ENCODE data around the gene ZNF618. TPM values are rescaled to one million over a fixed set of nuclear protein-coding genes. Genes with fewer than 3 reads are reported as not detected.

The ZNF618 gene
- total RNA-seq, 1 experiment from 2014 or later: 29.4 TPM

DNA sequence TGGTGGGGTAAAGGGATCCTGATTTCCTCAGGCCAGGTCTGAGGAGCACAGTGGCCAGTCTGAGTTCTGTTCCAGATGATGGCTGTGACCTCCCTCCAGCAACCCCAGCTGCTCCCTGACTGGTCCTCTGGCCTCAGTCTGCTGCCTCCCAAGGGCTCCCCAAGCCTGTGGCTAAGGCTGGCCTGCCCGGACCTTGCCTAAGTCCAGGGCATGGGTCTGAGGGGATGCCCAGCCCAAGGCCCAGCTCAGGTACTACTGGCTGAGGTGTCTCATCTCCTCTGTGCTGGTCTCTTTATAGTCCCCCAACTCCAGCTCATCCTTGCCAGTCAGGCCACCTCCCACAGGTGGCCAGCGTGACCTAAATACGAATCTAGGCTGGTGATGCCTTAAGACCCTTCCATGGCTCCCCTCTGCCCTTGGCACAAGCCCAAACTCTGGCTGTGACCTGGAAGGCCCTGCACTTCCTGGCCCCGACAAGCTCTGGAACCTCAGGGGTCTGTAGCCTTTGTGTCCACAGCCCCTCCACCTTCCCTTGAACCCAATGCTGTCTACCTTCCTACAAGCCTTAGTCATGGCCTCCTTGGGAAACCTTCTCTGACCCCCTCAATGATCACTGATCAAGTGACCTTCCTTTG lies 213.2 kb downstream of the ZNF618 start:
- DNase-seq (ENCODE audit: low spot score): no peak
- intact Hi-C loops (cut with micrococcal nuclease; ENCODE audit: unreplicated experiment): no loop called here
- BruUV-seq (replicated peaks): no TSS peak
- ChIA-PET CTCF (no interaction called here), POLR2A (ENCODE audit: low non-redundant PET) (no interaction called here)
- no peaks in the 10 kb centered on the region for H3K36me3 ChIP-seq (ENCODE audit: insufficient read depth, low read length, poor library complexity, severe bottlenecking)
- H3K9me3 ChIP-seq (ENCODE audit: low read depth, low read length, poor library complexity, severe bottlenecking): no peaks in the 10 kb centered on the region
- no peak overlapping the region for H3K27ac ChIP-seq (ENCODE audit: low read depth, low read length, poor library complexity, severe bottlenecking)
- no peaks in the 10 kb centered on the region for H3K4me1 ChIP-seq (ENCODE audit: insufficient read depth, low read length, poor library complexity, severe bottlenecking)
- H3K27me3 ChIP-seq (replicated peaks; ENCODE audit: insufficient read depth, low read depth, low read length, poor library complexity): no peaks in the 10 kb centered on the region
- H3K4me3 ChIP-seq (ENCODE audit: low read depth, low read length, poor library complexity, severe bottlenecking): no peak overlapping the region
- TF ChIP-seq, protein P1, sequence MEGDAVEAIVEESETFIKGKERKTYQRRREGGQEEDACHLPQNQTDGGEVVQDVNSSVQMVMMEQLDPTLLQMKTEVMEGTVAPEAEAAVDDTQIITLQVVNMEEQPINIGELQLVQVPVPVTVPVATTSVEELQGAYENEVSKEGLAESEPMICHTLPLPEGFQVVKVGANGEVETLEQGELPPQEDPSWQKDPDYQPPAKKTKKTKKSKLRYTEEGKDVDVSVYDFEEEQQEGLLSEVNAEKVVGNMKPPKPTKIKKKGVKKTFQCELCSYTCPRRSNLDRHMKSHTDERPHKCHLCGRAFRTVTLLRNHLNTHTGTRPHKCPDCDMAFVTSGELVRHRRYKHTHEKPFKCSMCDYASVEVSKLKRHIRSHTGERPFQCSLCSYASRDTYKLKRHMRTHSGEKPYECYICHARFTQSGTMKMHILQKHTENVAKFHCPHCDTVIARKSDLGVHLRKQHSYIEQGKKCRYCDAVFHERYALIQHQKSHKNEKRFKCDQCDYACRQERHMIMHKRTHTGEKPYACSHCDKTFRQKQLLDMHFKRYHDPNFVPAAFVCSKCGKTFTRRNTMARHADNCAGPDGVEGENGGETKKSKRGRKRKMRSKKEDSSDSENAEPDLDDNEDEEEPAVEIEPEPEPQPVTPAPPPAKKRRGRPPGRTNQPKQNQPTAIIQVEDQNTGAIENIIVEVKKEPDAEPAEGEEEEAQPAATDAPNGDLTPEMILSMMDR (conservative IDR thresholded peaks at IDR 0.05; ENCODE audit: low read depth, low read length): no peak
- TF ChIP-seq EZH2 (IDR thresholded peaks at IDR 0.05; ENCODE audit: borderline replicate concordance, low read depth, low read length, poor library complexity, severe bottlenecking): no peak

DNA sequence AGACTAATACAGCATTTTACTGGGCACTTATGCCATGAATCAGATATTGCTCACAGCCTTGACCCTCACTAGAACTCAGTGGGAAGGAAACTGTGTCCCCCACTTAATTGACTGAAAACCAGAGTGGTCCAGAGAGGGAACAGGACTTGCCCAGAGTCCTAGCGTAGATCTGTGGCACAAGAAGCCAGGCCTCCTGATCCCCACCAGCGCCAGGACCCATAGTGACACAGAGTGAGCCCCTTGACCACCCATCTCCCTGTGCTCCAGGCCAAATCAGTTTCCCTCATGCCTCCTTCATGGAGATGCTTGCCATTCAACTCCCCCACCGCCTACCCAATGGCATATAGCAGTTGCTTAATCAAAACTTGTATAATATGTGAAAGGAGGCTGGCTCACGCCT lies 214.7 kb downstream of the ZNF618 start:
- CTCF ChIA-PET: no interaction called here

DNA sequence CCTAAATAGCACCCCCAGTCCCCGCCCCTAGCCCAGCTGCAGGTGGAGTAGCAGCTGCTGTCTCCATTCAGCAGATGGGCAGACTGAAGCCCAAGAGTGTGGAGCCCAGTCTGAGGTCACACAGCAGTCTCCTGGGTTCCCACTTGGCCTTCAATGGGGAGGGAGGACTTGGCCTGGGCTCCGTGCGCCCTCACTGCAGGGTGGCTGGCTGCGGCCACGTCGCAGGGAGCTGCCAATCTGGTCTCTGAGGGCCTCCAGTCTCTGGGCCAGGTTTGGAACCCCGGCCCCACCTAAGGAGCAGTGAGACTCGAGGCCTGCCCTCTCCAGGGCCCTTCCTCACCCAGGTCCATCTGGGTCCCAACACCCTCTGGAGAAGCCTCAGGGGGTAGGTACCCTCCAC lies 215.6 kb downstream of the ZNF618 start:
- ChIA-PET POLR2A (ENCODE audit: low non-redundant PET) (no interaction called here), CTCF (no interaction called here)
- DNase-seq (ENCODE audit: low spot score): no peak
- no peaks in the 10 kb centered on the region for H3K27me3 ChIP-seq (replicated peaks; ENCODE audit: insufficient read depth, low read depth, low read length, poor library complexity)
- no peak overlapping the region for H3K27ac ChIP-seq (ENCODE audit: low read depth, low read length, poor library complexity, severe bottlenecking)
- H3K4me3 ChIP-seq (ENCODE audit: low read depth, low read length, poor library complexity, severe bottlenecking): no peak overlapping the region
- H3K36me3 ChIP-seq (ENCODE audit: insufficient read depth, low read length, poor library complexity, severe bottlenecking): no peaks in the 10 kb centered on the region
- intact Hi-C loops (cut with micrococcal nuclease; ENCODE audit: unreplicated experiment): no loop called here
- BruUV-seq (replicated peaks): no TSS peak
- TF ChIP-seq, protein P1 (conservative IDR thresholded peaks at IDR 0.05; ENCODE audit: low read depth, low read length): no peak
- no peak for TF ChIP-seq EZH2 (IDR thresholded peaks at IDR 0.05; ENCODE audit: borderline replicate concordance, low read depth, low read length, poor library complexity, severe bottlenecking)
- no peaks in the 10 kb centered on the region for H3K4me1 ChIP-seq (ENCODE audit: insufficient read depth, low read length, poor library complexity, severe bottlenecking)
- no peaks in the 10 kb centered on the region for H3K9me3 ChIP-seq (ENCODE audit: low read depth, low read length, poor library complexity, severe bottlenecking)

More for the DNA sequence above, 214.7 kb downstream of the ZNF618 start:
- Histone ChIP-seq H3K27me3 (replicated peaks; ENCODE audit: insufficient read depth, low read depth, low read length, poor library complexity) (no peaks in the 10 kb centered on the region), H3K4me3 (ENCODE audit: low read depth, low read length, poor library complexity, severe bottlenecking) (no peak overlapping the region), H3K4me1 (ENCODE audit: insufficient read depth, low read length, poor library complexity, severe bottlenecking) (no peaks in the 10 kb centered on the region), H3K27ac (ENCODE audit: low read depth, low read length, poor library complexity, severe bottlenecking) (no peak overlapping the region), H3K36me3 (ENCODE audit: insufficient read depth, low read length, poor library complexity, severe bottlenecking) (no peaks in the 10 kb centered on the region), H3K9me3 (ENCODE audit: low read depth, low read length, poor library complexity, severe bottlenecking) (no peaks in the 10 kb centered on the region)
- no TSS peak for BruUV-seq (replicated peaks)
- no peak for TF ChIP-seq EZH2 (IDR thresholded peaks at IDR 0.05; ENCODE audit: borderline replicate concordance, low read depth, low read length, poor library complexity, severe bottlenecking)
- TF ChIP-seq, protein P1 (conservative IDR thresholded peaks at IDR 0.05; ENCODE audit: low read depth, low read length): no peak
- DNase-seq (ENCODE audit: low spot score): no peak
- intact Hi-C loops (cut with micrococcal nuclease; ENCODE audit: unreplicated experiment): no loop called here
- POLR2A ChIA-PET (ENCODE audit: low non-redundant PET): no interaction called here

Measured in A673 (cell line).